ENCODE results near the gene KIDINS220. TPM values are rescaled to one million over a fixed set of nuclear protein-coding genes. Genes with fewer than 3 reads are reported as not detected.

KIDINS220 gene
- total RNA-seq, 2 donors from 2014 or later = 58.5 to 60.9 TPM

- intact Hi-C loops (cut with DNase I) = no loop called here
These were observed 116.0 kb downstream of the KIDINS220 start for GRCh38 chr2:8721410-8721809.

DNA sequence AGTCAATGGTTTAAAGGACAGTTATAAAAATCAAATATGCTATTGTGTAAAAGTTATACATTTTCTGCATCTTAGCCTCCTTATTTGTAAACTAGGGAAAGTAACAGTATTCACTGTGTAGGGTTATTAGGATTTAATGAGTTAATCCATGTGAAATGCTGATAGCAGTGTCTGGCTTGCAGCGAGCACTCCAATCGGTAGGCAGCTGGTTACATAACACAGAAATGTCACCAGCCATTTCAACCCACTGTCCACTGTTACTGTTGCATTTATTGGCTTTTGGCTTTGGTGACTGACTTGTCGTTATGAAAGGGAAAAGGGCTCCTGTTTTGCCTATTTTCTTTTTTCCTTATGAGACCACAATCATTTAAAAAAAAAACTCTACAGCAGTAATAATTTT lies 116.7 kb downstream of the KIDINS220 start:
- intact Hi-C loops (cut with DNase I) = no loop called here
- DNase-seq (ENCODE audit: low spot score) = no peak

More at GRCh38 chr2:8721410-8721809, 116.0 kb downstream of the KIDINS220 start:
- DNase-seq (ENCODE audit: low spot score) = no peak

GRCh38 chr2:8719528-8719927 lies 117.9 kb downstream of the KIDINS220 start:
- intact Hi-C loops (cut with DNase I) = no loop called here
- DNase-seq (ENCODE audit: low spot score) = no peak

GRCh38 chr2:8714971-8715370 lies 122.4 kb downstream of the KIDINS220 start:
- DNase-seq (ENCODE audit: low spot score) = no peak
- intact Hi-C loops (cut with DNase I) = no loop called here

DNA sequence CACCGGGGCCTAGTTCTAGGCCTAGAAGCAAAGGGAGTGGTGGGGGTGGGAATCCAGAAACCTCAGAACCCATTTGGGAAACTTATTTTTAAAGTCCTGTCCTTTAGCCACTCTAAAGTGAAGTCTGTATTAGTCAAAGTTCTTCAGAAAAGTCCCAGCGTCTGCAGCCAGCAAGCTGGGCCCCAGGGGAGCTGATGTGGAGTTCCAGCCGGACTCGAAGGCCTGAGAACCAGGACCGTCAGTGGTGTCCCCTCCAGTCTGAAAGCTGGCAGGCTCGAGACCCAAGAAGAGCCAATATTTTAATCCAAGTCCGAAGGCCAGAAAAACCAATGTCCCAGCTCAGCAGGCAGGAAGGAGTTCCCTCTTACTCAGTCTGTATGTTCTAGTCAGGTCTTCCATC lies 123.1 kb downstream of the KIDINS220 start:
- intact Hi-C loops (cut with DNase I) = no loop called here
- DNase-seq (ENCODE audit: low spot score) = no peak

DNA sequence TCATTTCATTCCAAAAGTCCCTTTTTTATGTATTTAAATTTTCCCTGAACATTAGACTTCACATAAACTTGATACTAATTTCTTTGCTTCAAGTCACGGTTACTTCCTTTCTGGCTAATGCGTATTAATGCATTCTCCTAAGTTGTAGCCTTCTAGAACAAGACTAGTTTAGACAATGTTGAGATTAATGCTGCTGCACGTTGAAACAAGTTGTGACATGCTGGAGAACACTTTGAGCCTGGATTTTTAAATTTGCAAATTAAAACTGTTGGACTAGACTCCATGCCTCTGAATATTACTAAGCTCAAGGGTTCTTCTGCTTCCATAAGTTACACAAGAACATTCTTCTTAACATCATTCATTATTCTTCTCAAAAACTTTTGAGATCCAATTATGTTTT lies 126.5 kb downstream of the KIDINS220 start:
- DNase-seq (ENCODE audit: low spot score) = no peak
- intact Hi-C loops (cut with DNase I) = no loop called here

GRCh38 chr2:8709611-8710010 lies 127.8 kb downstream of the KIDINS220 start:
- intact Hi-C loops (cut with DNase I) = loop anchor here in 1 of 2 donors (10.0 kb wide), 1 partner anchor 1055 kb away; no protein-coding TSS in a partner anchor
- no peak for DNase-seq (ENCODE audit: low spot score)

- intact Hi-C loops (cut with DNase I) = loop anchor here in 1 of 2 donors (10.0 kb wide), 1 partner anchor 1050 kb away; no protein-coding TSS in a partner anchor
- no peak for DNase-seq (ENCODE audit: low spot score)
These were observed 132.5 kb downstream of the KIDINS220 start for GRCh38 chr2:8704906-8705305.

DNA sequence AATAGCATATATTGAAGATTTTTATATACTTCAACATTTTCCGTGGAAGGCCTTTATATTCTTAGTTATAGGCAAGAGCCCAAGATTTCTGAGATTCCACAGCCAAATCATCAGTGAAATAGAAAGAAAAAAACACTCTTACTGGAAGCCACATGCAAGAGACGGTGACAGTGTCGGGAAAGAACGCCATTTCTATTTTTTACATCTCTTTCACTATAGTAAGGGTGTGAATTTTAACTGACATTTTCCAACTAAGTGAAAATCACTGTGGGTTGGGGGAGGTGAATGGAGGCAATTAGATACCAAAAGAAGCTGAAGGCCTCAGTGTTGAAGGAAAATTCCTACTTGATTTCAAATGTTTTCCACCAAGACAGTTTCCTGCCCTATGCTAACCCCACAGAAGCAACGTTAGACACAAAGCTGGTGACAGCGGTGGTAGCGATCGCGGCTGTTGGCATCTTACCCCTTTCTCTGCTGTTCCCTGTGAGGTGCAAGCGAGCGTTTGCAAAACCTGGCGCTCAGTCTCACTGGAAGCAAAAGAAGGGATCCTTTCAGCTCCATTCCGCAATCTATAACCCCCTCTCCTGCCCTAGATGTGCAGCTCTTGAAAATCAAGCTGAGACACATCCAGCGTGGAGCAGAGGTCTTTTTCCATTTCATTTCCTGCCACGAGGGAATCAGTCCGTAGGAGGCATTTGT lies 135.6 kb downstream of the KIDINS220 start:
- intact Hi-C loops (cut with DNase I) = loop anchor here in 1 of 2 donors (10.0 kb wide), 1 partner anchor 1047 kb away; no protein-coding TSS in a partner anchor

GRCh38 chr2:8699839-8700238 lies 137.6 kb downstream of the KIDINS220 start:
- intact Hi-C loops (cut with DNase I) = loop anchor here in 1 of 2 donors (10.0 kb wide), 1 partner anchor 1045 kb away; no protein-coding TSS in a partner anchor
- no peak for DNase-seq (ENCODE audit: low spot score)

More for the DNA sequence above, 135.6 kb downstream of the KIDINS220 start:
- no peak for DNase-seq (ENCODE audit: low spot score)

DNA sequence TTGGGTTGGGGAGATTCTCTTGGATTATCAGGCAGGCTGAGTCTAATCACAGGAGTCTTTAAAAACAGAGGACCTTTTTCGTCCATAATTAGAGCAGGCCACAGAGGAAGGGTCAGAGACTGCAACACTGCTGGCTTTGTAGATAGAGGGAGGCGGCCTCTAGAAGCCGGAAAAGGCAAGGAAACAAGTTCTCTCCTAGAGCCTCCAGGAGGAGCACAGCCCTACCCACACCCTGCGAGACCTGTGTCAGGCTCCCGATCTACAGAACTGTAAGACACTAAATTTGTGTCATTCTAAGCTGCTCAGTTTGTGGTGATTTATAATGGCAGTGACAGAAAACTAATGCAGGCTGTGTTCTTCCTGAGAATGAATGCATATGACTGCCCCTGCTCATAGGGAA lies 140.2 kb downstream of the KIDINS220 start:
- no peak for DNase-seq (ENCODE audit: low spot score)
- intact Hi-C loops (cut with DNase I) = no loop called here

- no peak for DNase-seq (ENCODE audit: low spot score)
These were observed 142.7 kb downstream of the KIDINS220 start for GRCh38 chr2:8694737-8695136.

GRCh38 chr2:8693157-8693821 lies 144.1 kb downstream of the KIDINS220 start:
- intact Hi-C loops (cut with DNase I) = loop anchor here in 1 of 2 donors (2.0 kb wide), 1 partner anchor 692 kb away; no protein-coding TSS in a partner anchor

More at GRCh38 chr2:8694737-8695136, 142.7 kb downstream of the KIDINS220 start:
- intact Hi-C loops (cut with DNase I) = no loop called here

DNA sequence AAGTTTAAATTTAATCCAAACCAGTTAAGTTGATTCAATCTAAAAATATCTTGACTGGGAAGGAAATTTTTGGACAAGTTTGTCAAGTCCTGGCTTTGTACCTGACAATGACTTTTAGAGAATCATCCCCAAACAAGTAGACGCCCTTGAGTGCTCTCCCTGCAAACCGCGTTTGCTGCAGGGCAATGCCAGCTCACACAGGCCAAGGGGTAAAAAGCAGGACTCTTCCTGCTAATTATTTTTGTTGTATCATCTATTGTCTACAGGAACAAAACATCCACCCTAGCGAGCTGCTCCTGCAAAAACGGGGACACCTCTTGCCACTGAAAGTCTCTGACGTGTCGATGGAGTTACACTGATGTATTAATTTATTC lies 144.6 kb downstream of the KIDINS220 start:
- DNase-seq (ENCODE audit: low spot score) = no peak
- intact Hi-C loops (cut with DNase I) = loop anchor here in 1 of 2 donors (2.0 kb wide), 1 partner anchor 692 kb away; no protein-coding TSS in a partner anchor

More at GRCh38 chr2:8693157-8693821, 144.1 kb downstream of the KIDINS220 start:
- DNase-seq (ENCODE audit: low spot score) = no peak

DNA sequence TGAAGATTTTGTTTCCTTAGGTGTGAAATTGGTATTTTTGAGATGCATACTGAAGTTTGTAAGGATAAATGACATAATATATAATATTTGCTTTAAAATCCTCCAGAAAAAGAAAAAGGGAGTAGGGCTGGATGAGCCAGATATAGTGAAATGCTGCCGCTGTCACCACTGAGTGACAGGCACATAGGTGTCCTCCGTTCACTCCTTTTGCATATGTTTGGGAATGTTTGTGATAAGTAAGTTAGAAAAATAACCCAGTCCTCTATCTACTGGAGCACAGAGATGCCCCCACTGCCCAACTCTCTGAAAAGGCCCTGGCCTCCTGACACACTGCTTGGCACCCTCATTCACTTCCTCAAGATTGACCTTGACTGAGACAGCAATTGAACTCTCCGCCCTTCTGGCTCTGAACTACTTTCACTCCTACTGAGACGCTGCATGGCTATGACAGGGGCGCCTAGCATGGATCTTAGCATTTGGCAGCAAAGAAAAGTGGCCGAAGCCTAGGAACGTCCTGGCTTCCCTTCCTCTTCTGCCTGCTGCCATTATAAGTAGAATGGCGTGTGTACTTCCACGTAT lies 145.5 kb downstream of the KIDINS220 start:
- intact Hi-C loops (cut with DNase I) = loop anchor here in 1 of 2 donors (2.0 kb wide), 1 partner anchor 691 kb away; no protein-coding TSS in a partner anchor
- no peak for DNase-seq (ENCODE audit: low spot score)

- intact Hi-C loops (cut with DNase I) = loop anchor here (5.0 kb wide), 1 partner anchor 1259 kb away; no protein-coding TSS in a partner anchor
- DNase-seq (ENCODE audit: low spot score) = peak; percentile 93
These were observed 151.6 kb downstream of the KIDINS220 start for GRCh38 chr2:8685697-8686358.

- DNase-seq (ENCODE audit: low spot score) = peak; percentile 90
- intact Hi-C loops (cut with DNase I) = loop anchor here (5.0 kb wide), 1 partner anchor 1258 kb away; no protein-coding TSS in a partner anchor
These were observed 152.3 kb downstream of the KIDINS220 start for GRCh38 chr2:8684878-8685696.

DNA sequence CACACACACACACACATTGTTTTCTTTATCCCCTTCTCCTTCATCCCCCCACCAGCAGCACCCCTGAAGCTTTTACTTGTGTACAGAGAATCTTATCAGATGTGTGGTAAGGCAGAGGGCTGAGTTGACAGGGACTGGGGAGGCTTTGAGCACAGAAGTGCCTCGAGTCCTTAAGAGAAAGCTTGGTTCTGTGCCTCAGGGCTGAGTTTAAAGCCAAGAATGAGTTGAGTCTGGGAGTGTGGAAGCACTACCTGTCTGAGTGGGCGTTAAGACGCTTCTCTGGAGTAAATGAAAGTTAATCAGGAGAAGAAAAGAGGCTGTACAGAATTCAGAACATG lies 152.9 kb downstream of the KIDINS220 start:
- intact Hi-C loops (cut with DNase I) = no loop called here
- DNase-seq (ENCODE audit: low spot score) = no peak
